KMS-11 (cell line): ENCODE results near the gene KLF11.

Source experiments
- H2AFZ ChIP-seq: fragments of 200-600 bp; sonication (generic); 2 replicates; pipeline ENCODE4 v1.6.1; 2016; ENCODE audit warnings: antibody characterized with exemption, mixed run types, low read depth
- H3K27ac ChIP-seq: fragments of 200-600 bp; sonication (generic); 2 replicates; pipeline ENCODE4 v1.6.1; 2016; ENCODE audit warnings: mild to moderate bottlenecking, mixed run types
- H3K27me3 ChIP-seq: fragments of 200-600 bp; sonication (generic); 2 replicates; pipeline ENCODE4 v1.6.1; 2017; ENCODE audit warnings: mild to moderate bottlenecking, low read depth, mixed run types, moderate library complexity; ENCODE audit not compliant: insufficient read depth
- H3K36me3 ChIP-seq: fragments of 200-600 bp; sonication (generic); 2 replicates; pipeline ENCODE4 v1.6.1; 2017; ENCODE audit warnings: mild to moderate bottlenecking, mixed run types; ENCODE audit not compliant: insufficient read depth
- H3K4me1 ChIP-seq: fragments of 200-600 bp; sonication (generic); 2 replicates; pipeline ENCODE4 v1.6.1; 2016; ENCODE audit warnings: mild to moderate bottlenecking, low read depth, mixed run types; ENCODE audit not compliant: poor library complexity, severe bottlenecking
- H3K4me2 ChIP-seq: fragments of 200-600 bp; sonication (generic); 2 replicates; pipeline ENCODE4 v1.7.0; 2016; ENCODE audit warnings: mild to moderate bottlenecking, mixed run types
- H3K4me3 ChIP-seq: fragments of 200-600 bp; sonication (generic); IDR thresholded peaks from 2 replicates; pipeline ENCODE4 v1.6.1; 2017; ENCODE audit warnings: low read depth, low read length, mixed read lengths; ENCODE audit not compliant: insufficient read depth
- H3K79me2 ChIP-seq: fragments of 200-600 bp; sonication (generic); 2 replicates; pipeline ENCODE4 v1.6.1; 2016; ENCODE audit warnings: low read depth, mixed run types; ENCODE audit not compliant: insufficient read depth
- H3K9ac ChIP-seq: fragments of 200-600 bp; sonication (generic); 2 replicates; pipeline ENCODE4 v1.6.1; 2016; ENCODE audit warnings: mild to moderate bottlenecking, mixed run types
- H4K20me1 ChIP-seq: fragments of 200-600 bp; sonication (generic); 2 replicates; pipeline ENCODE4 v1.6.1; 2016; ENCODE audit warnings: mild to moderate bottlenecking, mixed run types; ENCODE audit not compliant: insufficient read depth
- CTCF ChIP-seq: fragments of 200-600 bp; sonication (generic); conservative IDR thresholded peaks from 2 replicates; pipeline ENCODE4 v1.6.1; 2017; ENCODE audit warnings: low read depth, mild to moderate bottlenecking, antibody characterized with exemption, low read length, moderate library complexity, mixed read lengths

Gene KLF11

GRCh38 chr2:10004401-10004800, 38.9 kb upstream of the KLF11 start:
- Histone ChIP-seq H3K4me1 (no peaks in the 10 kb centered on the region), H3K4me3 (no peak overlapping the region), H3K4me2 (no peak overlapping the region), H4K20me1 (no peaks in the 10 kb centered on the region), H3K27ac (no peak overlapping the region), H3K79me2 (no peaks in the 10 kb centered on the region), H3K27me3 (no peaks in the 10 kb centered on the region), H2AFZ (no peak overlapping the region), H3K36me3 (no peaks in the 10 kb centered on the region), H3K9ac (no peak overlapping the region)
- TF ChIP-seq CTCF, result no peak

DNA sequence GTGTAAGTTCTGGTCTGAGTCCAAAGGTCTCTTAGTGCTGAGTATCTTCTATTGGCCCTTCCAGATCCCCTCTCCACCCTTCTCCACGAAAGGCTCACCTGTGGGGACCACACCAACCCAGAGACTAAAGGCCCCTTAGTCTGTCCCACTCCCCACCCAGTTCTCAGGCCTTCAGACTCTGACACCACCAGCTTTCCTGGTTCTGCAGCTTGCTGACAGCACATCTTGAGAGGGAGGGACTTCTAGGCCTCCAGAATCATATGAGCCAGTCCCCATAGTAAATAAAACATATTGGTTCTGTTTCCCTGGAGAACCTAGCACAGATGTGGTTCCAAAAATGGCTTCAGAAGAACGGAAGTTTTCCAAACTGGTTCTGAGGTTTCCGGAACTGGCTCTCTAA, 38.5 kb upstream of the KLF11 start:
- Histone ChIP-seq H3K27ac (no peak overlapping the region), H3K27me3 (no peaks in the 10 kb centered on the region), H3K79me2 (no peaks in the 10 kb centered on the region), H3K4me2 (no peak overlapping the region), H3K36me3 (no peaks in the 10 kb centered on the region), H3K4me3 (no peak overlapping the region), H3K9ac (no peak overlapping the region), H2AFZ (no peak overlapping the region), H4K20me1 (no peaks in the 10 kb centered on the region), H3K4me1 (no peaks in the 10 kb centered on the region)
- no peak for TF ChIP-seq CTCF

DNA sequence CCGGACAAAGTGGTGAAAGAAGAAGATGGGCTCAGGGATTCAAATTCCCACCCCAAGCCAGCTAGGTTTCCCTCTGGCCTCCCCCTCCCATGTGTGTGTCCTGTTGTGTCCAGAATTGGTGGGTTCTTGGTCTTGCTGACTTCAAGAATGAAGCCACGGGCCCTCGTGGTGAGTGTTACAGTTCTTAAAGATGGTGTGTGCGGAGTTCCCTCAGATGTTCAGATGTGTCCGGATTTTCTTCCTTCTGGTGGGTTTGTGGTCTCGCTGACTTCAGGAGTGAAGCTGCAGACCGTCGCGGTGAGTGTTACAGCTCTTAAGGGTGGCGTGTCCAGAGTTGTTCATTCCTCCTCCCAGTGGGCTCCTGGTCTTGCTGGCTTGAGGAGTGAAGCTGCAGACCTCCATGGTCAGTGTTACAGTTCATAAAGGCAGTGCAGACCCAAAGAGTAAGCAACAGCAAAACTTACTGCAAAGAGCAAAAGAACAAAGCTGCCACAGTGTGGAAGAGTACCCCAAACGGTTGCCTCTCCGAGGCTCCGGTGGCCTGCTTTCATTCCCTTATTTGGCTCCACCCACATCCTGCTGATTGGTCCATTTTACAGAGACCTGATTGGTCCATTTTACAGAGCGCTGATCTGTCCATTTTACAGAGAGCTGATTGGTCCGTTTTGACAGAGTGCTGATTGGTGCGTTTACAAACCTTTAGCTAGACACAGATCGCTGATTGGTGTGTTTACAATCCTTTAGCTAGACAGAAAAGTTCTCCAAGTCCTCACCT, 37.7 kb upstream of the KLF11 start:
- Histone ChIP-seq H3K79me2 (no peaks in the 10 kb centered on the region), H3K27me3 (no peaks in the 10 kb centered on the region), H3K9ac (no peak overlapping the region), H3K4me3 (no peak overlapping the region), H3K4me1 (no peaks in the 10 kb centered on the region), H3K36me3 (no peaks in the 10 kb centered on the region), H4K20me1 (no peaks in the 10 kb centered on the region), H2AFZ (no peak overlapping the region), H3K27ac (no peak overlapping the region), H3K4me2 (no peak overlapping the region)
- TF ChIP-seq CTCF, result no peak

- no peak overlapping the region for H3K4me2 ChIP-seq
- no peak for TF ChIP-seq CTCF
- no peaks in the 10 kb centered on the region for H3K4me1 ChIP-seq
These were observed 36.9 kb upstream of the KLF11 start for GRCh38 chr2:10006236-10007161.

More at GRCh38 chr2:10006236-10007161, 36.9 kb upstream of the KLF11 start:
- Histone ChIP-seq H3K9ac (no peak overlapping the region), H3K79me2 (no peaks in the 10 kb centered on the region), H4K20me1 (no peaks in the 10 kb centered on the region), H3K27me3 (no peaks in the 10 kb centered on the region), H3K36me3 (no peaks in the 10 kb centered on the region), H3K4me3 (no peak overlapping the region), H3K27ac (no peak overlapping the region), H2AFZ (no peak overlapping the region)
